AG09319 (cell line): Measurements from ENCODE around the gene MFNG.

Experiments used
- DNase-seq: peaks from one replicate; pipeline ENCODE4 v3.0.0-alpha.2; 2010; ENCODE audit warnings: low read depth; ENCODE audit errors: extremely low read depth
- CTCF ChIP-seq: IDR thresholded peaks from 2 replicates; pipeline ENCODE4 v1.5.1; 2011; ENCODE audit warnings: low read depth, mild to moderate bottlenecking, inconsistent platforms, low read length, moderate library complexity

The MFNG gene

DNA sequence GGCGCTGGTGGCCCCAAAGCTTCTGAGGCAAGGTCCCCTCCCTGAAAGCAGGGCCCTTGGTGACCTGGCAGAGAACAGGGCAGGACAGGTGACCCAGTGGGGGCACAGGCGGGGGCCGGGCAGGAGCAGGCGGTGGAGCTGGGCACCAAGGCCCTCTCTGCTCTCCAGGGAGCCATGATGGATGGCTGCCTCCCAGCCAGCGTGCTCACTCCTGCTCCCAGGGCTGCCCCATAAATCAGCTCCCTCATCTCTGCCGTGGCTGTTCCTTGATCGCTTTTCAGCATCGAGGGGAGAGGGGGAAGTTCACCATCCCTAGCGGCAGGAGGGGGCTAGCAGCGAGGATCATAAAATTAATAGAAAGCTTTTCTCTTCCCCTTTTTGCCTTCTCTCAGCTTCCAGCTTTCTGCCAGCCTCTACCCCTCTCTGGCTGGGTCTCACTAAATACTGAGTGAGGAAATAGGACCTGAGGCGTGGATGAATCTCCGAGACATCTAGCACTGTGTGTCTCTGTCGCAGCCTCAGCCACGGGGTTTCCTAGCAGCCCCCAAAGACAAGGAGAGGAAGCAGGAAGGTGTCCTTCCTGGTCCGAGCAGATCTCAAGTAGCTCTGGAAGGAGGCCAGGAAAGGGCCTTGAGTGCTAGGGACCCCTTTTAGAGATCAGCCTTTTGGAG is 36.7 kb downstream of the MFNG start:
- no peak for DNase-seq

GRCh38 chr22:37448516-37449127 is 37.6 kb downstream of the MFNG start:
- DNase-seq = no peak
- no peak for TF ChIP-seq CTCF

More for the DNA sequence above, 36.7 kb downstream of the MFNG start:
- no peak for TF ChIP-seq CTCF

GRCh38 chr22:37445501-37445900 is 40.7 kb downstream of the MFNG start:
- no peak for DNase-seq
- no peak for TF ChIP-seq CTCF

DNA sequence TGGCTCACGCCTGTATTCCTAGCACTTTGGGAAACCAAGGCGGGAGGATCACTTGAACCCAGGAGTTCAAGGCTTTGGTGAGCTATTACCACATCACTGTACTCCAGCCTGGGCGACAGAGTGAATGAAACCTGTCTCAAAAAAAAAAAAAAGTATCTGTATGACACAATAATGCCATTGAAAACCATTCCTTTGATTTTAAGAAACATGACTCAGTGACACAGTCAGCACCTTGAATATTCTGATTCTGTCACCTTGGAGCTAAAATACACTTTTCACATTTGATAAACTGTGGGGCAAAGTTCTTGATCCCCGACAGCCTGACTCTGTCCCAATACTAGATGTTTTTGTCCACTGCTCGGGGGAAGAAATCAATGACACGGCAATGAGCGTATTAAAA is 42.2 kb downstream of the MFNG start:
- TF ChIP-seq CTCF = no peak
- DNase-seq = no peak

DNA sequence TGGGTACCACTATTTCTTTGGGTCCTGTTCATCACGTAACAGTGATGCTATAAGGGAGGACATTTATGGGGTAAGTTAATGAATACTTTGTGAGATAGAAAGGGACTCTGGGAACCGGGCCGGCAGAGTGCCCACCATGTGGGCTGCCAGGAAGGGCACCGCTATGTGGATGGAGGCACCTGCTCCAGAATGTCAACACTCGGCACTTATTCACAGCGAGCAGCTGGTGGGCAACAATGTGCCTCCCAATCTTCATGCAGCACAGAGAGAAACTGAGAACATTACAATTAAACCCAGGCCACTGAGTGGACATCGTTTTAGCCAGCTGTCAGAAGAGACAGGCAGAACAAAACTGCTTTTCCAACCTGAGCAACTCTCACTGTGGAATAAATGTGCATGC is 43.1 kb downstream of the MFNG start:
- no peak for TF ChIP-seq CTCF
- no peak for DNase-seq

- DNase-seq = no peak
Observed at GRCh38 chr22:37442537-37442936, 43.6 kb downstream of the MFNG start.

More at GRCh38 chr22:37442537-37442936, 43.6 kb downstream of the MFNG start:
- no peak for TF ChIP-seq CTCF
